ENCODE data around the gene A2M. TPM values are rescaled to one million over a fixed set of nuclear protein-coding genes. Genes with fewer than 3 reads are reported as not detected.

Gene A2M
- total and polyA plus RNA-seq, 10 of the 15 experiments (the other 5 are each of a cell fraction or from before 2014, with no cell fraction given): 0.03 to 3.5 (median 0.20) TPM; not detected in 5

GRCh38 chr12:9113296-9113986 is 2.3 kb downstream of the A2M start:
- Histone ChIP-seq H3K36me3 (ENCODE audit: control insufficient read depth in 2 of 2, insufficient read depth in 2 of 2, low read length in 1 of 2) (no peaks in the 10 kb centered on the region), H2AFZ (ENCODE audit: control insufficient read depth, low read depth, low read length) (no peak overlapping the region), H3K4me2 (ENCODE audit: control insufficient read depth, insufficient read depth) (no peak overlapping the region), H3K79me2 (ENCODE audit: control insufficient read depth, insufficient read depth, low read length) (no peaks in the 10 kb centered on the region), H3K4me3 (no peak overlapping the region), H3K27me3 (replicated peaks in 1 of 2; ENCODE audit: control insufficient read depth in 2 of 2, insufficient read depth in 2 of 2, low read length in 1 of 2) (no peaks in the 10 kb centered on the region), H4K20me1 (ENCODE audit: control insufficient read depth, insufficient read depth) (no peaks in the 10 kb centered on the region), H3K27ac (ENCODE audit: control insufficient read depth, insufficient read depth) (no peak overlapping the region), H3K9ac (ENCODE audit: control insufficient read depth, insufficient read depth, low read length) (no peak overlapping the region), H3K4me1 (ENCODE audit: control insufficient read depth, insufficient read depth, low read length) (peaks cover 3% of the 10 kb centered on the region; the same call in 1 of the 2 replicates), H3K9me3 (replicated peaks; ENCODE audit: control insufficient read depth, insufficient read depth, low read length) (no peaks in the 10 kb centered on the region)
- ATAC-seq: no peak
- SMC1A ChIA-PET (ENCODE audit: uncharacterized antibody, unreplicated experiment): interaction anchor here (0.8 to 1.4 kb wide), 2 partner anchors 12 to 15 kb away, joined by 3 read pairs; no protein-coding TSS in a partner anchor
- WGBS (ENCODE audit: insufficient coverage, insufficient replicate concordance, low lambda C conversion rate, missing lambda C conversion rate): 51% methylated on average over 7 of the region's 7 CpGs
- no peak for FAIRE-seq
- POLR2A ChIA-PET: no interaction called here
- CTCF ChIA-PET: interaction anchor here (1.9 kb wide), 1 partner anchor 64 kb away, joined by 4 read pairs; no protein-coding TSS in a partner anchor
- intact Hi-C loops (cut with micrococcal nuclease; ENCODE audit: unreplicated experiment): no loop called here
- no peak for DNase-seq (ENCODE audit: low read depth, low spot score)
- RAD21 ChIA-PET (ENCODE audit: unreplicated experiment): no interaction called here
- no peak for TF ChIP-seq CTCF (IDR thresholded peaks at IDR 0.05 in 2 of 3, conservative IDR thresholded peaks at IDR 0.05 in 1 of 3; ENCODE audit: control insufficient read depth in 2 of 3, extremely low read depth in 1 of 3, insufficient read depth in 1 of 3, low read depth in 3 of 3, low read length in 3 of 3)
- no peak for TF ChIP-seq ETV6 (conservative IDR thresholded peaks at IDR 0.05 in 1 of 2, IDR thresholded peaks at IDR 0.05 in 1 of 2; ENCODE audit: borderline replicate concordance in 1 of 2, low read depth in 1 of 2)
- TF ChIP-seq PKNOX1 (IDR thresholded peaks at IDR 0.05): no peak
- TF ChIP-seq EZH2 (IDR thresholded peaks at IDR 0.05; ENCODE audit: borderline replicate concordance, control insufficient read depth, low read depth, low read length): no peak
- no peak for TF ChIP-seq SMAD5 (IDR thresholded peaks at IDR 0.05; ENCODE audit: low read depth)
- no peak for TF ChIP-seq FOS (IDR thresholded peaks at IDR 0.05; ENCODE audit: borderline replicate concordance, extremely low read depth, insufficient read length)
- no peak for TF ChIP-seq CHD1 (IDR thresholded peaks at IDR 0.05; ENCODE audit: low read depth, low read length)
- TF ChIP-seq BCL11A (IDR thresholded peaks at IDR 0.05; ENCODE audit: low read depth, low read length): no peak
- no peak for TF ChIP-seq RELA (IDR thresholded peaks at IDR 0.05; ENCODE audit: borderline replicate concordance, partially characterized antibody)
- TF ChIP-seq, protein P1, sequence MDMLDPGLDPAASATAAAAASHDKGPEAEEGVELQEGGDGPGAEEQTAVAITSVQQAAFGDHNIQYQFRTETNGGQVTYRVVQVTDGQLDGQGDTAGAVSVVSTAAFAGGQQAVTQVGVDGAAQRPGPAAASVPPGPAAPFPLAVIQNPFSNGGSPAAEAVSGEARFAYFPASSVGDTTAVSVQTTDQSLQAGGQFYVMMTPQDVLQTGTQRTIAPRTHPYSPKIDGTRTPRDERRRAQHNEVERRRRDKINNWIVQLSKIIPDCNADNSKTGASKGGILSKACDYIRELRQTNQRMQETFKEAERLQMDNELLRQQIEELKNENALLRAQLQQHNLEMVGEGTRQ (IDR thresholded peaks at IDR 0.05; ENCODE audit: borderline replicate concordance, low read depth, low read length): no peak
- no peak for TF ChIP-seq CBX5 (IDR thresholded peaks at IDR 0.05; ENCODE audit: low read depth)
- TF ChIP-seq ATF7 (IDR thresholded peaks at IDR 0.05; ENCODE audit: low read depth): no peak
- TF ChIP-seq ZNF622 (IDR thresholded peaks at IDR 0.05): no peak
- TF ChIP-seq, protein P2, sequence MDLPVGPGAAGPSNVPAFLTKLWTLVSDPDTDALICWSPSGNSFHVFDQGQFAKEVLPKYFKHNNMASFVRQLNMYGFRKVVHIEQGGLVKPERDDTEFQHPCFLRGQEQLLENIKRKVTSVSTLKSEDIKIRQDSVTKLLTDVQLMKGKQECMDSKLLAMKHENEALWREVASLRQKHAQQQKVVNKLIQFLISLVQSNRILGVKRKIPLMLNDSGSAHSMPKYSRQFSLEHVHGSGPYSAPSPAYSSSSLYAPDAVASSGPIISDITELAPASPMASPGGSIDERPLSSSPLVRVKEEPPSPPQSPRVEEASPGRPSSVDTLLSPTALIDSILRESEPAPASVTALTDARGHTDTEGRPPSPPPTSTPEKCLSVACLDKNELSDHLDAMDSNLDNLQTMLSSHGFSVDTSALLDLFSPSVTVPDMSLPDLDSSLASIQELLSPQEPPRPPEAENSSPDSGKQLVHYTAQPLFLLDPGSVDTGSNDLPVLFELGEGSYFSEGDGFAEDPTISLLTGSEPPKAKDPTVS (IDR thresholded peaks at IDR 0.05; ENCODE audit: low read depth, low read length): no peak
- no peak for TF ChIP-seq NR2C1 (IDR thresholded peaks at IDR 0.05)
- TF ChIP-seq, protein P3, sequence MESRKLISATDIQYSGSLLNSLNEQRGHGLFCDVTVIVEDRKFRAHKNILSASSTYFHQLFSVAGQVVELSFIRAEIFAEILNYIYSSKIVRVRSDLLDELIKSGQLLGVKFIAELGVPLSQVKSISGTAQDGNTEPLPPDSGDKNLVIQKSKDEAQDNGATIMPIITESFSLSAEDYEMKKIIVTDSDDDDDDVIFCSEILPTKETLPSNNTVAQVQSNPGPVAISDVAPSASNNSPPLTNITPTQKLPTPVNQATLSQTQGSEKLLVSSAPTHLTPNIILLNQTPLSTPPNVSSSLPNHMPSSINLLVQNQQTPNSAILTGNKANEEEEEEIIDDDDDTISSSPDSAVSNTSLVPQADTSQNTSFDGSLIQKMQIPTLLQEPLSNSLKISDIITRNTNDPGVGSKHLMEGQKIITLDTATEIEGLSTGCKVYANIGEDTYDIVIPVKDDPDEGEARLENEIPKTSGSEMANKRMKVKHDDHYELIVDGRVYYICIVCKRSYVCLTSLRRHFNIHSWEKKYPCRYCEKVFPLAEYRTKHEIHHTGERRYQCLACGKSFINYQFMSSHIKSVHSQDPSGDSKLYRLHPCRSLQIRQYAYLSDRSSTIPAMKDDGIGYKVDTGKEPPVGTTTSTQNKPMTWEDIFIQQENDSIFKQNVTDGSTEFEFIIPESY (IDR thresholded peaks at IDR 0.05): no peak
- BruUV-seq (replicated peaks): no TSS peak
- in situ Hi-C loops (cut with MboI): no loop called here
